RWPE1 (cell line): Measurements from ENCODE around the gene PCK1.

Source experiments
- CTCF ChIA-PET: fragments of 350-600 bp; sonication (Branson Sonifier 250); formaldehyde crosslinking; extraction: SDS; loops from one replicate; lab custom pipeline; 2021; lab: Yijun Ruan, JAX
- POLR2A ChIA-PET: fragments of 400-600 bp; formaldehyde crosslinking; extraction: SDS; loops from one replicate; lab custom pipeline; 2020; ENCODE audit warnings: antibody characterized with exemption; ENCODE audit not compliant: low non-redundant PET; lab: Yijun Ruan, JAX
- DNase-seq: peaks from one replicate; pipeline ENCODE4 v3.0.0; 2012; ENCODE audit warnings: low spot score
- H3K27ac ChIP-seq: fragments of 450-650 bp; 2 replicates; pipeline ENCODE4 v1.5.1; 2017
- CTCF ChIP-seq: fragments of 450-650 bp; conservative IDR thresholded peaks from 2 replicates; pipeline ENCODE4 v1.5.1; 2017; ENCODE audit warnings: low read depth, mild to moderate bottlenecking

The PCK1 gene

GRCh38 chr20:57601737-57602136 lies 40.8 kb downstream of the PCK1 start:
- ChIA-PET POLR2A (no interaction called here), CTCF (interaction anchor here (0.7 to 8.4 kb wide), 4 partner anchors 8 to 607 kb away, joined by 3 to 109 read pairs (median 4); no protein-coding TSS in a partner anchor)
- no peak overlapping the region for H3K27ac ChIP-seq
- no peak for DNase-seq
- TF ChIP-seq CTCF: no peak

- no peak for DNase-seq
- no peak overlapping the region for H3K27ac ChIP-seq
- TF ChIP-seq CTCF: no peak
- ChIA-PET CTCF (no interaction called here), POLR2A (no interaction called here)
Measured at GRCh38 chr20:57603120-57603519, 42.2 kb downstream of the PCK1 start.

GRCh38 chr20:57605045-57605444 lies 44.1 kb downstream of the PCK1 start:
- no peak overlapping the region for H3K27ac ChIP-seq
- ChIA-PET CTCF (no interaction called here), POLR2A (no interaction called here)
- no peak for DNase-seq
- TF ChIP-seq CTCF: no peak

- no peak for TF ChIP-seq CTCF
- no peak for DNase-seq
- H3K27ac ChIP-seq: no peak overlapping the region
- CTCF ChIA-PET: interaction anchor here (0.5 to 1.9 kb wide), 6 partner anchors 8 to 1258 kb away, joined by 3 to 4 read pairs (median 3); partner anchors contain the start of gene ZBP1
- POLR2A ChIA-PET: no interaction called here
Measured at GRCh38 chr20:57605878-57606277, 45.0 kb downstream of the PCK1 start.

- no peak for TF ChIP-seq CTCF
- ChIA-PET CTCF (no interaction called here), POLR2A (no interaction called here)
- H3K27ac ChIP-seq: no peak overlapping the region
- no peak for DNase-seq
Measured at GRCh38 chr20:57608516-57608915, 47.6 kb downstream of the PCK1 start.

- CTCF ChIA-PET: interaction anchor here (0.9 to 1.3 kb wide), 4 partner anchors 11 to 601 kb away, joined by 3 to 6 read pairs (median 4); no protein-coding TSS in a partner anchor
- POLR2A ChIA-PET: no interaction called here
- DNase-seq: no peak
- H3K27ac ChIP-seq: no peak overlapping the region
- no peak for TF ChIP-seq CTCF
Measured at GRCh38 chr20:57609086-57609841, 48.4 kb downstream of the PCK1 start.
